Endodermal cell (in vitro differentiated cells): ENCODE results near the gene SAXO2. TPM values are rescaled to one million over a fixed set of nuclear protein-coding genes. Genes with fewer than 3 reads are reported as not detected.
A peak's percentile ranks its signal among the peaks of the same experiment; 100 is the strongest.
"Not testable (repeated sequence)": the region's sequence is repeated elsewhere in the genome, so short reads cannot be mapped to it uniquely, and the experiment has no call there.

Experiments
- DNase-seq: peaks from one replicate; pipeline ENCODE4 v3.0.0-alpha.2; 2017
- H3K27ac ChIP-seq: 2 replicates; pipeline ENCODE4 v1.5.1; 2013; ENCODE audit warnings: mild to moderate bottlenecking, low read depth, low read length, moderate library complexity
- H3K27me3 ChIP-seq: 2 replicates; pipeline ENCODE4 v1.6.1; 2013; ENCODE audit warnings: mild to moderate bottlenecking, low read length, moderate library complexity; ENCODE audit not compliant: insufficient read depth, control insufficient read depth, poor library complexity, severe bottlenecking
- H3K36me3 ChIP-seq: 2 replicates; pipeline ENCODE4 v1.7.0; 2013; ENCODE audit warnings: mild to moderate bottlenecking, low read length, moderate library complexity; ENCODE audit not compliant: control insufficient read depth, insufficient read depth
- H3K4me1 ChIP-seq: one replicate; pipeline ENCODE4 v1.7.0; 2013; ENCODE audit warnings: low read length; ENCODE audit not compliant: control insufficient read depth, insufficient read depth
- H3K4me3 ChIP-seq: 2 replicates; pipeline ENCODE4 v1.5.1; 2013; ENCODE audit warnings: mild to moderate bottlenecking, low read length, moderate library complexity
- H3K9ac ChIP-seq: 2 replicates; pipeline ENCODE4 v1.6.1; 2013; ENCODE audit warnings: mild to moderate bottlenecking, low read length, moderate library complexity; ENCODE audit not compliant: poor library complexity, severe bottlenecking; ENCODE audit errors: extremely low read depth
- H3K9me3 ChIP-seq: 2 replicates; pipeline ENCODE4 v1.6.1; 2013; ENCODE audit warnings: mild to moderate bottlenecking, low read length, moderate library complexity; ENCODE audit not compliant: control insufficient read depth
- H3K27ac Mint-ChIP-seq: 2 replicates; pipeline ENCODE4 v1.8.0; 2020; ENCODE audit warnings: mixed read lengths
- H3K27me3 Mint-ChIP-seq: 2 replicates; pipeline ENCODE4 v1.8.0; 2021; ENCODE audit warnings: mild to moderate bottlenecking, mixed read lengths; ENCODE audit not compliant: insufficient read depth
- H3K36me3 Mint-ChIP-seq: 2 replicates; pipeline ENCODE4 v1.8.0; 2020; ENCODE audit warnings: low read depth, mixed read lengths
- H3K4me1 Mint-ChIP-seq: 2 replicates; pipeline ENCODE4 v1.8.0; 2020; ENCODE audit warnings: mixed read lengths
- H3K4me3 Mint-ChIP-seq: 2 replicates; pipeline ENCODE4 v1.8.0; 2020; ENCODE audit warnings: mild to moderate bottlenecking, moderate library complexity, mixed read lengths
- H3K9me3 Mint-ChIP-seq: 2 replicates; pipeline ENCODE4 v1.8.0; 2020; ENCODE audit warnings: mild to moderate bottlenecking, mixed read lengths
- WGBS, 2 experiments: methylation state at CpG; one replicate each; pipeline versions ENCODE4 v1.1.5 to v1.1.7; 2013; ENCODE audit warnings: missing lambda C conversion rate in 2 of 2, mixed read lengths in 1 of 2; ENCODE audit not compliant: insufficient coverage in 1 of 2, insufficient read length in 1 of 2; 5-methylcytosine and 5-hydroxymethylcytosine counted together
- total RNA-seq, 2 donors: library from RNA; stranded (reverse); fragmentation: NEBNext Ultra II Directional in 1 of 2; extraction: Animal tissue kit (Norgen Biotek cat#: 25700) in 1 of 2; gene quantifications; 2 replicates in 1 of 2; 3 replicates in 1 of 2; pipeline ENCODE4 v1.2.1, GENCODE V29; 2021
- TF ChIP-seq, protein P1 (sequence below): fragments of 200-600 bp; sonication (generic); conservative IDR thresholded peaks from 2 replicates; pipeline ENCODE4 v1.5.0; 2021; ENCODE audit warnings: antibody characterized with exemption, mild to moderate bottlenecking

The SAXO2 gene
- total RNA-seq, 2 donors from 2014 or later = 17.6 to 23.9 TPM

DNA sequence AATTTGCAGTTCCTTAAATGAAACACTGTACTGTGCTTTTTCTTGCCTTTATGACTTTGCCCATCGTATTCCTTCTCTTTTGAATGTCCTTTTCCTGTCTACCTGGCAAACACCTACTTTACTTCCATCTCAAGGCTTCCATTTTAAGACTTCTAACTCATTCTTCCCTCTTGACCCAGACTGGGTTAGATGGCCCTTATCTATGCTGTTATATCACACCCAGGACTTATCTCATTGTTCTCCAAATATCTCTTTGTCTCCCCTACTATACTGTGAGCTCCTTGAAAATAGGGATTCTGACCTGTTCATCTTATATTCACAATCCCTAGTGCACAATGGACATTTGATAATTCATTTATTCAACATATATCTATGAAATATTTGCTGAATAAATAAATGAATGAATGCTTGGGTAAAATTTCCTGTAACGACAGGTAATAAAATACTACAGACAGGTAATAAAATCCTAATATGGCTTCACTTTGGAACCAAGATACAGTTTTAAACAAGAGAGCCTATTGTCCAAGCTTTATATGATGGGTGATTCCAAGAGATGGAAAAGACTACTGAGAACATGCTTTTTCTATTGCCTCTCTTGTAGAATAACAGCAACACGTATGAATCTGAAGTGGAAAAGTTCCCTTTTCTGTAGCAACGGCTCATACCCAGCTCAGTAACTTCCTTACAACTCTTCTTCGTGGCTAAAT lies 22.8 kb upstream of the SAXO2 start:
- H3K4me1 ChIP-seq = peaks cover 3% of the 10 kb centered on the region
- Mint-ChIP-seq H3K27ac (no peak overlapping the region), H3K4me3 (no peak overlapping the region), H3K9me3 (no peaks in the 10 kb centered on the region), H3K27me3 (no peaks in the 10 kb centered on the region), H3K4me1 (peaks cover 5% of the 10 kb centered on the region), H3K36me3 (peaks cover 51% of the 10 kb centered on the region)
- TF ChIP-seq, protein P1, sequence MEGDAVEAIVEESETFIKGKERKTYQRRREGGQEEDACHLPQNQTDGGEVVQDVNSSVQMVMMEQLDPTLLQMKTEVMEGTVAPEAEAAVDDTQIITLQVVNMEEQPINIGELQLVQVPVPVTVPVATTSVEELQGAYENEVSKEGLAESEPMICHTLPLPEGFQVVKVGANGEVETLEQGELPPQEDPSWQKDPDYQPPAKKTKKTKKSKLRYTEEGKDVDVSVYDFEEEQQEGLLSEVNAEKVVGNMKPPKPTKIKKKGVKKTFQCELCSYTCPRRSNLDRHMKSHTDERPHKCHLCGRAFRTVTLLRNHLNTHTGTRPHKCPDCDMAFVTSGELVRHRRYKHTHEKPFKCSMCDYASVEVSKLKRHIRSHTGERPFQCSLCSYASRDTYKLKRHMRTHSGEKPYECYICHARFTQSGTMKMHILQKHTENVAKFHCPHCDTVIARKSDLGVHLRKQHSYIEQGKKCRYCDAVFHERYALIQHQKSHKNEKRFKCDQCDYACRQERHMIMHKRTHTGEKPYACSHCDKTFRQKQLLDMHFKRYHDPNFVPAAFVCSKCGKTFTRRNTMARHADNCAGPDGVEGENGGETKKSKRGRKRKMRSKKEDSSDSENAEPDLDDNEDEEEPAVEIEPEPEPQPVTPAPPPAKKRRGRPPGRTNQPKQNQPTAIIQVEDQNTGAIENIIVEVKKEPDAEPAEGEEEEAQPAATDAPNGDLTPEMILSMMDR = no peak
- 94 to 100% methylated on average over 2 to 4 of the region's 5 CpGs for WGBS, 2 experiments
- no peaks in the 10 kb centered on the region for H3K27me3 ChIP-seq
- no peak overlapping the region for H3K9ac ChIP-seq
- peaks cover 67% of the 10 kb centered on the region for H3K36me3 ChIP-seq
- no peaks in the 10 kb centered on the region for H3K9me3 ChIP-seq
- no peak overlapping the region for H3K27ac ChIP-seq
- no peak overlapping the region for H3K4me3 ChIP-seq
- no peak for DNase-seq

DNA sequence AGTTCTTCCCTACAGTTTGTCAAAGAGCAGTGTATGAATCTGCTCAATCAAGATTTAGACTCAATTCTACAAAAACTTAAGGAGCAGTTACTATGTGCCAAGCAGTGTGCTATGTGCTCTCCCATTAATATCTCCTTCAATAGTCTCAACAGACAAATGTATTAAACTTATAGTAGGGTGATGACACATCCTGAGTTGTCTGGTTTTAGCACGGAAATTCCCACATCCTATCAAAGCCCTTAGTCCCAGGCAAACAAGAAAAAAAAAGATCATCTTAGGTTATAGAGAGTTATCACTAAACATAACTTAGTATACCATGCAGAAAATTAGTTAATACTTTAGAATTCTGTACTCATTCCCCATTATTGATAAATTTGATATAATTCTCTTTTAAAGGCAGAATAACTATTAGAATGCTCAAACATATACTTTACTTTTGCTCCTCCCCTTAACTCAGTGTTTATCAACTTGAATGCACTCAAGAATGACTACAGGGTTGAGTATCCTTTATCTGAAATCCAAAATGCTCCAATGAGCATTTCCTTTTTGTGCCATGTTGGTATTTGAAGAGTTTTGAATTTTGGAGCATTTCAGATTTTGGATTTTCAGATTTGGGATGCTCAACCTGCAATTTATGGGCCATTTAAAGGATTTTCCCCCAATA lies 20.6 kb upstream of the SAXO2 start:
- H3K9me3 Mint-ChIP-seq, H3K9me3 ChIP-seq, H3K4me1 Mint-ChIP-seq, H3K27ac Mint-ChIP-seq, DNase-seq, H3K4me3 Mint-ChIP-seq, H3K27ac ChIP-seq, H3K4me3 ChIP-seq, H3K4me1 ChIP-seq, H3K27me3 Mint-ChIP-seq, H3K27me3 ChIP-seq, H3K9ac ChIP-seq: not testable (repeated sequence)
- WGBS, 2 experiments = no CpG with 5 or more reads among the region's 1 CpG
- peaks cover 43% of the 10 kb centered on the region for H3K36me3 Mint-ChIP-seq
- H3K36me3 ChIP-seq = peaks cover 72% of the 10 kb centered on the region

- WGBS, 2 experiments = 87% methylated on average over 3 of the region's 5 CpGs; no CpG with 5 or more reads in 1 of the 2 experiments
- H3K36me3 Mint-ChIP-seq = peaks cover 32% of the 10 kb centered on the region
- DNase-seq, H3K9me3 Mint-ChIP-seq, H3K27me3 ChIP-seq, H3K27ac Mint-ChIP-seq, H3K27me3 Mint-ChIP-seq, H3K4me3 ChIP-seq, H3K4me1 Mint-ChIP-seq, H3K4me3 Mint-ChIP-seq, H3K27ac ChIP-seq, H3K4me1 ChIP-seq, H3K9me3 ChIP-seq, H3K9ac ChIP-seq: not testable (repeated sequence)
- peaks cover 71% of the 10 kb centered on the region for H3K36me3 ChIP-seq
These were observed 19.0 kb upstream of the SAXO2 start for GRCh38 chr15:82243644-82244043.

GRCh38 chr15:82245956-82246355 lies 16.7 kb upstream of the SAXO2 start:
- H3K27me3 Mint-ChIP-seq, H3K9me3 ChIP-seq, H3K4me1 Mint-ChIP-seq, H3K27ac Mint-ChIP-seq, H3K4me1 ChIP-seq, DNase-seq, H3K4me3 Mint-ChIP-seq, H3K27ac ChIP-seq, H3K9me3 Mint-ChIP-seq, H3K4me3 ChIP-seq, H3K27me3 ChIP-seq, H3K9ac ChIP-seq: not testable (repeated sequence)
- WGBS, 2 experiments = 96 to 100% methylated on average over 4 to 5 of the region's 5 CpGs
- H3K36me3 ChIP-seq = peaks cover 59% of the 10 kb centered on the region
- H3K36me3 Mint-ChIP-seq = peaks cover 20% of the 10 kb centered on the region

DNA sequence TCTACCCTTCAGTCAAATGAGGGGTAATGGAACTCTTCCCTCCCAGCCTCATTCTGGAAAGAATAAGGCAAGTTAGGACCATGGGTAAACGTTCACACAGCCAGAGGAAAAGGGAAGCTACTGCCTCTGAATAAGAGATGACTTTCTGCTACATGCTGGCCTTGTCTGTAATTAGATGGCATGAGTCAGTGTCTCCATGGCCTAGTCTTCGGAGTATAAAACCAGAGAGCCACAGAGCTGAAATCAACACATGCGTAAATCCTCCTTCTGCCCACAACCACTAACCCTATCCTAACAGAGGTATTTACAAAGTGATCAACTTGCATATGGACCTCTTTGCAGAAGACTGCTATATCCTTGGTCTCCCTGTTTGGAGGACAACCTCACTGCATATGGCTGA lies 14.4 kb upstream of the SAXO2 start:
- H3K36me3 ChIP-seq = peaks cover 65% of the 10 kb centered on the region
- H3K4me1 ChIP-seq, H3K4me3 ChIP-seq, H3K27ac Mint-ChIP-seq, H3K9ac ChIP-seq, H3K9me3 Mint-ChIP-seq, H3K4me3 Mint-ChIP-seq, H3K4me1 Mint-ChIP-seq, H3K27me3 ChIP-seq, H3K9me3 ChIP-seq, DNase-seq, H3K27ac ChIP-seq, H3K27me3 Mint-ChIP-seq: not testable (repeated sequence)
- peaks cover 27% of the 10 kb centered on the region for H3K36me3 Mint-ChIP-seq
- 98% methylated on average over 2 of the region's 3 CpGs; no CpG with 5 or more reads in 1 of the 2 experiments for WGBS, 2 experiments

DNA sequence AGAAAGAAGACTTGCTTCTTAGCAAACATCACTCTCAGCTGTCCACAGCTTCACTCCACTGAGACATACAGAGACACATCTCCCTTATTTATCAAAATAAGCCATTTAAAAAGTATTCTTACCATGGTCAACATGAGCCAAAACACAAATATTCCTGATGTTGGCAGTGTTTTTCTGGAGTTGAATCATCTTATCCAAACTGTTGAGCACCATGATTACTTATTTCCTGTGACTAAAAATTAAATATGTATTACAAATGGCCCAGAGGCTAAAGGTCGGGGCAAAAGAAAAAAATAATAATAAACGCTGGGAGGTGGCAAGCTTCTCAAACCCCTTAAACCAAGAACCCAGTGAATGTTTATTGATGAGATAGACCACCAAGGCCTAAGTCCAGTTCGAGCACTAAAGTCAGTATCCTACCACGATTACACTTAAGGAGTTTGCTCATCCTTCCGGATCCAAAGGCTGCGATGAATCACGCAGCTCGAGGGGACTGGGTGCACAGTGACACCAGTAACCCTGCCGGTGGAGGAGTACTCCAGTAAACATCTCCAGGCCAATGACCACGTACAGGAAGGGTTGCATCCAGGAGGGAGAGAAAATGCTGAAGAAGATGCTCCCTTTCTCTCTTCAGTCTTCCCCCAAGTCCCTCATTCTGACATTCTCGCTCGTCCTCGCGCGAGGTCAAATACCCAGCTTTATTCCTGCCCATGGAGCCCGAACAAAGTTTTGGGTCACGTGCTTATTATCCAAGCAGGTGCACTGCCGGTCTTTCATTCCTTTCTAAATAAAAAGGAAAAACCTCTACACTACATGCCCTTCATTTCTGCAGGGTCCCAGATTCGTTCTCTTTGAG lies 824 bp upstream of the SAXO2 start:
- H3K9me3 Mint-ChIP-seq, DNase-seq, H3K9me3 ChIP-seq, H3K27me3 ChIP-seq, H3K27me3 Mint-ChIP-seq, H3K4me1 ChIP-seq: not testable (repeated sequence)
- Mint-ChIP-seq H3K4me1 (peaks cover 46% of the 10 kb centered on the region), H3K27ac (peak overlapping the region; percentile 99), H3K36me3 (peaks cover 23% of the 10 kb centered on the region), H3K4me3 (peak overlapping the region; percentile 91)
- WGBS, 2 experiments = 0 to 6% methylated on average over 7 to 17 of the region's 19 CpGs
- peak overlapping the region; percentile 90 for H3K4me3 ChIP-seq
- peak overlapping the region; percentile 84 for H3K9ac ChIP-seq
- peaks cover 39% of the 10 kb centered on the region for H3K36me3 ChIP-seq
- H3K27ac ChIP-seq = peak overlapping the region; percentile 45
